NCI-H1930 (cell line): ENCODE results near the gene A1CF.

Experiments used
- DNase-seq, 2 experiments: peaks; one replicate each; lab custom pipeline; 2025; lab: John Stamatoyannopoulos, UW

A1CF gene

DNA sequence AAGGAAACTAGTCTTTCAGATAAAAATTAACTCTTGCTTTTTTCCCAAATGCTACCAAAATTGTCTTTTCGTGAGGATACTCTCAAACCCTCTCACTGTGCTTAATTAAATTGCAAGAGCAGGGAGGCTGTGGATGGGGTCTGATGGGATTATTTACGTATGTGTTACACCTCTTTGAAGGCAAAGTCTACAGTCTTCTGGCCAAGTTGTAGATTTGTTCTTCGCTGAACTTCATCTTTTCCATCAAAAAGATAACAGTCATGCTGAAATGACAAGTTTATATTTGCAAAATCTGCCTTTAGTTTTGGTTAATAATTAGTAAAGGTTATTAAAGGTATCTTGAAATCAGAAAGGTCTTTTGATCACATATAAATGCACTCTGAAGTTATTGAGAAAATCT lies 22.7 kb downstream of the A1CF start:
- DNase-seq = no peak

DNA sequence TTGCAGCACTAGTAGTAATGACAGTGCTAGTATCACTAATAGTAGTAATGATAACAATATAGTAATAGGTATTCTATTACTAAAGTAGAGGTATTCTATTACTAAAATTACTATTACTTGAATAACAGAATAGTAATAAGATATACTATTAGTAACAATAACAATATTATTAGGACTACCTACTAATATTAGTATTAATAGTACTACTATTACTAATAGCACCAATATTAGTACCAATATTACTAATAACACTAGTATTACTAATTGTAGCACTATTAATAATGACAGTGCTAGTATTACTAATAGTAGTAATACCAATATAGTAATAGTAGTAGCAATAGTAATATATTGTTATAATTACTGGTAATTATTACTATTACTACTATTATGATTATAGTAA lies 24.1 kb downstream of the A1CF start:
- no peak for DNase-seq

DNA sequence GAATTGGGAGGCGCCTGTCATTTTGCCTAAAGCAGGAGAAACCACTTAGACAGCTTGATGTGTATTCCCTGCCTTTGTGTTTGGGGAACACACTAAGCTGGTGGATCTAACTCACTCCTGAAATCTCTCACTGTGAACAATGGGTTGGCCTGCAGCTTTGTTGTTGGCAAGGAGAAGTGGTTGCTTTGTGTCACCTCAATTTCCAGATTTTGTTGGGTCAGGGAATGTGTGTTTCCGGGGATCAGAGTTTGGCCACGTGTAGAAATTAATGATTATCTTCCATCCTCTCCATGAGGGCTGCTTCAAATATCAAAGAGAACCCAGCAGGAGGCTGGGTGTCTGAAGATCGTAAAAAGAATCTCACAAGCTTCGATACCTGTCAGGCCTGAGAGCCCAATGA lies 27.8 kb downstream of the A1CF start:
- DNase-seq = no peak

DNA sequence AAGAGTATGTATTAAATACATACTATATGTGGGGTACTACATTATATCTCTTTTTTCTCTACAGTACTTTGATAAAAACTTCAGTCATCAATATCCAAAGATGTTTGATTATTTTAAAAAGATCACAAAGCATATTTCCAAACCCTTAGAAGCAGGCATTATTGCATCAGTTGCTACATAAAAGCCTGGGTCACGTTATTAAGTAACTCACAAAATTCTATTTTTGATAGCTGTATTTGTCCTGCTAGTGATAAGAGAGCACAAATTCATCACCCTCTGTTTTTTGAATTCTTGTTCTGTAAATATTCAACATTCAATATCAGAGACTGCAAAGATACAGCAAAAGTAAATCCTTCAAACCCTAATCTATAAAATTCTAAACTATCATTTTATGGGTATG lies 30.0 kb downstream of the A1CF start:
- DNase-seq = no peak

DNA sequence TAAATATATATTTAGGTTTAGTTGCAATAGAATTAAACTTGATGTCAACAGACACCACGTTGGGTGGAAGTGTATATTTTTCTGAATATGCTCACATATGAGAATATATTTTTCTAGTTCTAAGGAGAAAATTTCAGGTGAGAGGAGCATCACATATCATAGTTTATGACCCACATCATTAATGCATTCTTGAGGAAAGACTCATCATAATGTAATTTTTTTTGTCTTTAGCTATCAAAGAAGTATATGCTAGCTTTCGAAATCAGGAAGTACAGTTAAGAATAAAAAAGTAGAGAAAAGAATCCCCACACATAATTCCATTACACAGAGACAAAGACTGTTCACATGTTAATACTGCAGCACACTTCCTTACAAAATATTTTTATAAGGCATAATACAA lies 30.4 kb downstream of the A1CF start:
- DNase-seq = no peak

DNA sequence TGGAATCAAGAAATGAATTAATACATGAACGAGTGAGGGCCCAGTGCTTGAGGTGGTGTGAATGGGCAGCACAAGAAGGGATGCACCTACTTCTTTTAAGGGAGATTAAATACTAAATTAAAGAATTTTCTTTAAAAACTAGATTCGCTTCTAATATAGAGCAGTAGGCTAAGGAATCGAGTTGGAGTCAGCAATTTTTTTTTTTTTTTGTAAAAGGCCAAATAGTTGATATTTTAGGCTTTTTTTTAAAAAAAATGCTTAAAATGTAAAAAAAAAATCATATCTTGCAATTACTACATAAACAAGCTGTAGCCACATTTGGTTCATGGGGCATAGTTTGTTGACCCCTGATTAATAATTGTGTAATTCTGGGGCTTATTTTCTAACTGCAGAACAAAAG lies 31.9 kb downstream of the A1CF start:
- no peak for DNase-seq

DNA sequence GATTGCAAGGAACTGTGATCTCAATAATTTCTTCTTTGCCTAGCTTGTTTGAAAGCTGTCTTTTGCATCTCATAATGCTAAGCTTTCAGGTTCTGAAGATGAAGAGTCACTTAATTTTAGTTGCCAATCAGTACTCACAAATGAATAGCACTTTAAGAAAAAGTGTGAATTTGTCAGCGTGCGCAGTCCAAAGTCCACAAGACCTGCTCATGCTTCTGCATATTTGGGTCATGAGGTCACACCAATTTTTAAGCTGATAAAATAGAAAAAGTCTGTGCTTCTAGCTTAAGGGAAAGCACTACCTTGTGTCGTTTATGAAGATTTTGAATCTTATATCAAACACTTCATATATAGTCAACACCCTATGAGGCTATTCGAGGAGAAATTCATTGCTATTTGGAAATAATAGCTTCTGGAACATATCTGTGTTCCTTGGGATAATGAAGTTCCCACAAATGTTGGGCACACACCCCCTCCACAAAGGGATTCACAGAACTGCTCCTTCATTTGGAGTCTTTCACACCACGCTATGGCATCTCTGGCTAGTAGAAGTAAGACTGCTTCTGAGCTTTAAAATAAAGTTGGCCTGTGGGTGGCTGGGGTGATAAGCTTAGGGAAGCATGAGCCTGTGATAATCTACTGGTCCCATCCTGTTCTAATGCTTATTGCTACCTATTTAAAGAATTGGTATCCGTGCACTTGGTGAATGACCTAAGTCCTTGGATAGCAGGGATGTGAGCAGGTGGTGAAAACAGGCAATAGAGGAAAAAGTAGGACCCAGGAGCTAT lies 33.3 kb downstream of the A1CF start:
- DNase-seq = no peak

DNA sequence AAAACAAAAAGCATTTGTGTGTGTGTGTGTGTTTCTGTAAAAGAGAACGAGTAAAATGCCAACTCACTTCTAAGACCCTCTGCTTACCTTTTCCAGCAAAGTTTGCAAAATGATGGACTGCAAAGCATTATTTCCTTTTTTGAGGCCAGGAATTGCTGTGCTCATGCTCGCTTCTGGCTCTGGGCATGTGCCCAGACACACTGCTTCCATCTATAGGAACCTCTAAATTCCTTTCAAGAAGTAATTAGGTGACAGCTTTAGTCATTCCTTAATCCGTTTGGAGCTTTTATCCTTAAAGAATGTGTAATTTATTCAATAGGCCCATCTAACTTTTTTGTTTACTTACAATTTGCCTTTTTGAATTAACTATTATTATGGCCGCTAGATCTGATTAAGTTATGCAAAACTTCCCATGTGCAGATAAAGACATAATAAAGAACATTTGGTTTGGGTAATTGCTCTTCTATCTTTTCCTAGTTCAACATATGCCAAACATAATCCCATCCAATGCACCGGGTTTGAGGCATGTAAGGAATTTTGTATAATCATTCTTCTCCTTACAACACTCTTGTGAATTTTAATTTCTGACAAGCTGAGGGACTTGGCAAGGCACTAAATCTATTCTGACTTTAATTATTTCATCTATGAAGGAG lies 34.7 kb downstream of the A1CF start:
- no peak for DNase-seq

DNA sequence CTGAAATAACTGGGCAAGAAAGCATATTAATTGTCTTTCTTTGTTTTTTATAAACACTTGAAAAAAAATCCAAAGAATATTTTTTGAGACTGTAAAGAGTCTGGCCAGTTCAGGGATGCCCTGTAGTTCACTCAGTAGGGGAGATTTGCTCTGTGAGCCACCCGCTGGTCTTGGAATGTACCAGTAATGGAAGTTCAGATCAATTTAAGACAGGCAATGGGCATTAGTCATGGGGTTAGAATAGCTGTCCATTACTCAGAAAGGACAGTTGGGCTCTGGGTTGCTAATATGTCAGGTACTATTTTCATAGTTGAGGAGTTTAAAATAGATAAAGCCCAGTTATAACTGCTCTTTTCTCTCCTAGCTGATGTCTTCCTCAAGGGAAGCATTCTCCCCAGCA lies 38.7 kb downstream of the A1CF start:
- no peak for DNase-seq

DNA sequence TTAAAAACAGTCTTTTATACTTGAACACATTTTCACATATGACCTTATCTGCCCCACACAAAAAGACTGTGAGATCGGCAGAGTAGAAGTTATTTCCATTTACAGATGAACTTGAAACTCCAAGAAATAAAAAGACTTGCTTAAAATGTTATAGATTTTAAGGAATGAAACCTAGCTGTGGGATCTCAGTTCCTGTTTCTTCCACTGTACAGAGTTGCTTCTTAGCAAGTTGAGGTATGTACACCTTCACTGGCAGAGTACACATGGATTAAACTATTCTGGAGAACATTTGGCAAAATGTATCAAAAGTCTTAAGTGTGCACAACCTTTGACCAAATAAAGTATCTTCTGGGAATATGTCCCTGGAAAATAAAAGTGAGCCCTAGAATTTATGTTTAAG lies 48.3 kb downstream of the A1CF start:
- no peak for DNase-seq

DNA sequence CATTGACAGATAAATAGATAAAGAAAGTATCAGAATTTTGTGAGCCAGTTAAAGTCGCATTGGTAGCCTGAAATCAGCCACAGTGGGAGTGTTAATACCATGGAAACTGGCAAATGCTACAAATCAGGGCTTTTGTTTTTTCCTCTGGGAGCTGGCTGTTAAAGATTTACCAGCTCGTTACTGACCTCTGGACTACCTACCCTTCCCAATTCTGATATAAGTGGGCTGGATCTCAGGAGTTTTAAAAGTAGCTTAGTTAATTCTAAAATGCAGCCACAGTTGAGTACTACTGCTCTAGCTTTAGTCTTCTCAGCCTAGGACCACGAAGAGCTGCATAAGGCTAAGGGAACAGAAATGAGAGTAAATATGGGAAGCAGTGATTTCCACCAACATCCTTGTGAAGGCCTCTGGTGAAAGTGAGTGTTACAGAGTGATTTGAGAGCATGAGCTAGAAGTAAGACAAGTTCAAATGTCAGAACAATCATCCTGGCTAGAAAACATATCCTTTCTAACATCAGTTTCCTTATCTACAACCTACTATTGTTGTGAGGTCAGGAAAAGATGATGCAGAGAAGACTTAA lies 53.2 kb downstream of the A1CF start:
- DNase-seq = no peak

DNA sequence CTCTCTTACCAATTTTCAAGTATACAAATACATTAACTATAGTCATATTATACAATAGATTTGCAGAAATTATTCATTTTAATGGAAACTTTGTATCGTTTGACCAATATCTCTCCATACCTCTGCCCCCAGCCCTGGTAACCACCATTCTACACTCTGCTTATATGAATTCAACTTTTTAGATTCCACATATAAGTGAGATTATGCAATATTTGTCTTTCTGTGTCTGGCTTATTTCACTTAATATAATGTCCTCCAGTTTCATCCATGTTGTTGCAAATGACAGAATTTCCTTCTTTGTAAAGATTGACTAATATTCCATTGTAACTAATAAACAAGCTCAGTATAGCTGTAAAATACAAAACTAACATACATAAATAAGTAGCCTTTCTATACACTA lies 55.4 kb downstream of the A1CF start:
- DNase-seq = no peak

DNA sequence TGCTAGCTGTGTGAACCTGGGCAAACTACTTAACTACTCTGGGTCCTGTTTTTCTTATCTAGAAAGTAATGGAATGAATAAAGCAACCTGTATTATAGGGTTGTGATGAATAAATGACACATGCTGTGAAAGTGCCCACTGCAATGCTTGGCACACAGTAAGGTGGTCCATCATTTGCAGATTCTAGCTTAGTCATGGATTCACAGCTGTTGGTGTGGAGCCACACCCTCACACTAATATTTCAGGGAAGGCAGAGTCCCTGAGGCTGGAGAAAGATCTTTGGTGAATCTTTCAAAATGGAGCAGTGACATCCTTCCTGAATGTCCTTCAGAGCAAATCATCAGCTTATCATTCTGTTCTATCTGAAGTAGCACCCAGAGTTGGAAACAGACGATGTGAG lies 60.6 kb downstream of the A1CF start:
- no peak for DNase-seq

DNA sequence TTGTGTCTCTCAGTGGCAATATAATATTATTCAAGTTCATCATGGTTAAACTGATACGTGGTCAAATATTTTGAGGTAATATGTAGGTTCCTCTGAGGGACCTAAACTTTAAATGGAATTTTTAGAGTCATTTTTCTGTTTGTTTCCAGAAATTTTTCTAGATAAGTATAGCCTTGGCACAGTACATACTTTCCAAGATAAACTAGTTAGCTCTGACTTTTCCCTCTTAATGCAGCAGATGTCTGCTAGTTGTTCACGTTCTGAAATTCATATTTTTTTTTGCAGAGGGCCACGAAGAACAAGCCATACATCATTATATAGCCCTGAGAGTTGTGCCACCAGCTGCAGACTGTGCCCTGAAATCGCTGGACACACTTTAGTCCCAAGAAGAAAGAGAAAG lies 61.6 kb downstream of the A1CF start:
- no peak for DNase-seq

DNA sequence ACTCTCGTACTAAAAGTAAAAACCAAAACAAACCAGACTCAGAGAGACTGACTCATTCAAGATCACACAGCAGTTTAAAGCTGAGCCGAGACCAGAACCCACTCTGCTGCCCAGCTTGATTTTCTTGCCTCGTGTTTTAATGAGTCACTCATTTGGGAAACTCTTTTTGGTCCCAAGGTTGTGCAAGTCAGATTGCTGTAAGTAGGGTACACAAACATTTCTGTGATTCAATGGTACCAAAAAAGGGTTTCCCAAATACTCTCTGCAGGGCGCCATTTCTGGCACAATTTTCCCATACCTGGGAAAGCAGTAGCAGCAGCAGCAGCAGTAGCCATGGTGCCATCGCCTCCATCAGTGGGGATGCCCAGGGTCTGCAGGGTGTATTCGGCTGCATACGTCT lies 75.8 kb downstream of the A1CF start:
- no peak for DNase-seq

DNA sequence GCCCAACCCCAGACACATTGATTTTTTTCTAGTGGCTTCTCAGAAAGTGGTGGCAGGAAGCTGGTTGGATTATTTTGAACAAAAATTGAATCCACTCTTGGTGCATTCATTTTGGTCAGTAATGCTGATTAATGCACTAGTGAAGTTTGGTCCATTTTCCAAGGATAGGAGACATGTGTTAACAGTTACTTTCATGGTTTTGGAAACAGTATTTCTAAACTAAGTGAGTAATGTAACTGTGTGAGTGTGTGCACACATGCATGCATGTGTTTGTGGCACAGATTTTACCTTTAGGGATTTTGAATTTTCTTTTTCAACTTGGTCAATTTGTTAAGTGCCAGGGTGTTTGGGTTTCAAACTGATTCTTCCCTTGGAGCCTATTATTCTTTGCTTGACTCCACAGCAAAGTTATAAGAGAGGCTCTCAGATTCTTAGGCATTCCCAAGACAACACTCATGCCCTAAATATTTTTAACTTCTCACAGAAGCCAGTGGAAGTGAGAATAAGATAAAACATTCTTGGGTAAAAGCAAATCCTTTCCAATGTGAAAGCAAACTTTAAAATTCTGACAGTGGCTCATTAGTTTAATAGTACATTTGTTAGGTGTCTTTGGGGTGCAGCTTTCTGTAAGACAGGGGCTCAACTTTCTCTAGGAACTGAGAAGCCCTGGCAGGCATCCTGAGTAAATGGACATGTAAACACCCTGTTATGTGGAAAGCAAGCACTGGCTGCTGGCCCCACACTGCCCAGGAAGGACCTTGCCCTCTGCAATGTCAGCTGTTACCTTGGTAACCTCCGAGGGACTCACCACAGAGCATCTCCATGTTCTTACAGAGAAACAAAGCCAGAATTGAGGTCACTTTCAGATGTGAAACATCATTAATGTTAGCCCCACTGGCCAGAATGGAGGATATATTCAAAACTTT lies 77.3 kb downstream of the A1CF start:
- DNase-seq = no peak

DNA sequence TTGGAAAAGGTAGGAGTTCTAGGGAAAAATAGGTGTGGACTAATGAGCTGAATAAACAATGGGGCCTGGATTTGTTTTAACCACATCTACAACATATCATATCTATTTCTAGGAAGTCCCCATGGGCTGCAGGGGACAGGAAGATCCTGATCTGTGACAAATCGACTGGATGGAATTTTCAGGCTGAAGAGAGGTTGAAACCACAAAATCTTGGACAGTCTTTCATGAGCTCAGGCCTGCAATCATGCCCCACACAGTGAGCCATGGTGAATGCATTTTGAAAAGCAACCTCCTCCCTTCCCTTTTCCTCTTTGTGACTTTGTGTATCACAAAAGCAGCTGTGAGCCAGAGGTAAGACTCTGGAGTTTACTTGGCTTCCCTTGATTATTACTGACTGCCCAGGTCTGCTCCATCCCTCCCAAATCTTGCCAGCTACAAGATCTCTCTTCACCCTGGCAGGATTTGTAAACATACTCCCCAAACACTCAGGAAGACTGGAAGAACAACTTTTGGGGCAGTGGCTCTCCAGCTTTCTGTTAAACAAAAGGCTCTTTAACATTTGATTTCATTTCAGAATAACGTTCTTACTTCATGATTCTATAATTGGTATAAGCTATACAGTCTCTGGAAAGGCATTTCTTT lies 79.3 kb downstream of the A1CF start:
- no peak for DNase-seq

DNA sequence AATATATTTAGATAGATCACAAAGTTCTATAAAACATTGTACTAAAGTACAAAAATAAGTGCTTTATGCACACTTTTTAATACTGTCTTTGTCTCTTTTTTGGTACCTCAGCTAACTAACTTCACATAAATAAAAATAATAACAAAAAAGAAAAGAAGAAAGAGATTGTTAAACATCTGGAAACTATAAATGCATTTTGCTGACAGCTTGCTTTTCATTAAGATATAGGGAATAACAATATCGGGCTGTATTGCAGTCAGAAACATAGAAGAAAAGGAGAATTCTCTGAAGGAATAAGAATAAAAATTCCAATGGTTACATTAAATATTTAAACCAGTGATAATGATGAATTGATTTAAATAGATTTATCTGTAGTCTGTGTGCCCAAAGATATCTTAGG lies 85.8 kb downstream of the A1CF start:
- no peak for DNase-seq

DNA sequence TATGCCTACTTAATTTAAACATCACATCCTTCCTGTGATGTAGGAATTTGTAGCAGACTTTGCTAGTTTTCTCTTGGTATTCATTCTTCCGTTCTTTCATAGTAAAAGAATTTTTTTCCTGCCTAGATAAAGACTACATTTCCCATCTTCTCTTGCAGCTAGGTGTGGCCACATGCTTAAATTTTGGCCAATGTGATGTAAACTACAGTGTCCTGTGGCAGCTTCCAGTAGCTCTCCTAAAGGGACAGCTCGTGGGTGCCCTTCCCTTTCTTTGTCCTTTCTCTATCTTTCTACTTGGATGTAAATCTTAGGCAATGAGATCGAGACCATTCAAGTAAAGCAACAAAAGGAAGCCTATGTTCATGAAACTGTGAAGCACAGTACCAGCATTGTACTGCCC lies 87.1 kb downstream of the A1CF start:
- DNase-seq = no peak

DNA sequence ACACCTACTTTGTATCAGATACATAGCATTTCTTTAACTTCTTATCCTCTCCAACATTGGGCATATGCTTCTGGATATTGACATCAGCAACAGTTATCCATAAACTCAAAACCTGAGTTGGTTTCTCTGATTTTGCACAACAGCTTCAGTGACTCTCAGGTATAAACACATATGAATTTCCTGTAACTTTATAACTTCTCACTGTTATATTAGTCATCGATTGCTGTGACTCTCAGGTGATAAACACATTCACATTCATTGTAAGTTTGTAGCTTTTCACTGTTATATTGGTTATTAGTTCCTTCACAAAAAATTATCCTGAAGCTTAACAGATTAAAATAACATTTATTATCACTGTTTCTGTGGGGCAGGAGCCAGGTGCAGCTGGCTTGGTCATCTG lies 88.7 kb downstream of the A1CF start:
- no peak for DNase-seq

DNA sequence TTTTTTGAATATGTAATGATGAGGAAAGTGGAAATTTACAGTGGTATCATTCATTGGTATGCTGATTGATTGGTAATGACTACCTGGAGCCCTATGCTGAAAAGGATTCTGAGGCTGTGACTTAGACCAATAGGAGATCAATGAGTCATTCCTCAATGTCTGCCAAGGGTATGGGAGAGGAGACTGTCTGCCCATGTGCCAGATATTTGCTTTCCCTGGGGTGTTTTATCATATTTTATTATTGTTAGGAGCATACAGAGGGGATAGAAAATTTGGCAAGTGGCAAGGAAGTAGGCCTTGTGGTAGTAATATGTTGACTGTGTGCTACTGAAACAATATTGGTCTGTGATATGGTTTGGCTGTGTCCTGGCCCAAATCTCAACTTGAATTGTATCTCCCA lies 90.9 kb downstream of the A1CF start:
- no peak for DNase-seq
